GM08714 (cell line): ENCODE results near the gene KCNG2.
"Not testable (repeated sequence)": the region's sequence is repeated elsewhere in the genome, so short reads cannot be mapped to it uniquely, and the experiment has no call there.

ENCODE experiments used
- H3K4me3 ChIP-seq: fragments of 200-500 bp; sonication (Bioruptor generic); 2 replicates; pipeline ENCODE4 v1.5.1; 2014; ENCODE audit warnings: mild to moderate bottlenecking, low read length, inconsistent platforms
- ZNF274 ChIP-seq: IDR thresholded peaks from 2 replicates; pipeline ENCODE4 v1.6.1; 2012; ENCODE audit warnings: mild to moderate bottlenecking, low read depth, low read length

The KCNG2 gene

DNA sequence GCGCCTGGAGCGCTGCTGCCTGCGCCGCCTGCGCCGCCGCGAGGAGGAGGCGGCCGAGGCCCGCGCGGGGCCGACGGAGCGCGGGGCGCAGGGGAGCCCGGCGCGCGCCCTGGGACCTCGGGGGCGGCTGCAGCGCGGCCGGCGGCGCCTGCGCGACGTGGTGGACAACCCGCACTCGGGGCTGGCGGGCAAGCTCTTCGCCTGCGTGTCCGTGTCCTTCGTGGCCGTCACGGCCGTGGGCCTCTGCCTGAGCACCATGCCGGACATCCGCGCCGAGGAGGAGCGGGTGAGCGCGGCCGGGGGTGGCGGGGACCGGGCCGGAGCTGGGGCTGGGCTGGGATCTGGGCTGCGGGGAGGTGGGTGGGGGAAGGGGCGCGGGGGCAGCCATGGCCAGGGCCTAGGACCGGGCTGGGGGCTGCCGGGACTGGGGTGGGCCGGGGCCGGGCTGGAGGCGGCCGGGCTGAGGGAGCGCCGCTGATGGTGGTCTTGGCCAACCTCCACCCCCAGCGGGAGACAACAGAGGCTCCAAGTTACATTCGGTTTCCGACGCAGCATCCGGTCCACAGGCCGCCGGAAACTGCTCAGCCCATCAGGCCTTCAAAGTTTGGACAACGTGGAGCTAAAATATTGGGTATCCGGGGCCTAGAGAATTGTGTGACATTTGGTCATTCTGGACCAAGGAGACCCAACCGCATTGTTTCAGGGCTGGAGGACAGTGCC is 66.4 kb downstream of the KCNG2 start:
- H3K4me3 ChIP-seq, result no peak overlapping the region

DNA sequence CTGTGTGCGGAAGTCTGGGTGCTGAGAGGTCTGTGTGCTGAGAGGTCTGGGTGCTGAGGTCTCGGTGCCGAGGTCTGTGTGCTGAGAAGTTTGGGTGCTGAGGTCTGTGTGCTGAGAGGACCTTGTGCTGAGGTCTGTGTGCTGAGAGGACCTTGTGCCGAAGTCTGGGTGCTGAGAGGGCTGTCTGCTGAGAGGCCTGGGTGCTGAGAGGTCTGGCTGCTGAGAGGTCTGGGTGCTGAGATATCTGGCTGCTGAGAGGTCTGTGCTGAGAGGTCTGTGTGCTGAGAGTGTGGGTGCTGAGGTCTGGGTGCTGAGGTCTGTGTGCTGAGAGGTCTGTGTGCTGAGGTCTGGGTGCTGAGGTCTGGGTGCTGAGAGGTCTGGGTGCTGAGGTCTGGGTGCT is 67.2 kb downstream of the KCNG2 start:
- H3K4me3 ChIP-seq, result not testable (repeated sequence)

More for the DNA sequence above, 66.4 kb downstream of the KCNG2 start:
- no peak for TF ChIP-seq ZNF274

DNA sequence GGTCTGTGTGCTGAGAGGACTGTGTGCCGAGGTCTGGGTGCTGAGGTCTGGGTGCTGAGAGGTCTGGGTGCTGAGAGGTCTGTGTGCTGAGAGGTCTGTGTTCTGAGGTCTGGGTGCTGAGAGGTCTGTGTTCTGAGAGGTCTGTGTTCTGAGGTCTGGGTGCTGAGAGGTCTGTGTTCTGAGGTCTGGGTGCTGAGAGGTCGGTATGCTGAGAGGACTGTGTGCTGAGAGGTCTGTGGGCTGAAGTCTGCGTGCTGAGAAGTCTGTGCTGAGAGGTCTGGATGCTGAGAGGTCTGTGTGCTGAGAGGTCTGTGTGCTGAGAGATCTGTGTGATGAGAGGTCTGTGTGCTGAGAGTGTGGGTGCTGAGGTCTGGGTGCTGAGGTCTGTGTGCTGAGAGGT is 68.2 kb downstream of the KCNG2 start:
- H3K4me3 ChIP-seq, result not testable (repeated sequence)

DNA sequence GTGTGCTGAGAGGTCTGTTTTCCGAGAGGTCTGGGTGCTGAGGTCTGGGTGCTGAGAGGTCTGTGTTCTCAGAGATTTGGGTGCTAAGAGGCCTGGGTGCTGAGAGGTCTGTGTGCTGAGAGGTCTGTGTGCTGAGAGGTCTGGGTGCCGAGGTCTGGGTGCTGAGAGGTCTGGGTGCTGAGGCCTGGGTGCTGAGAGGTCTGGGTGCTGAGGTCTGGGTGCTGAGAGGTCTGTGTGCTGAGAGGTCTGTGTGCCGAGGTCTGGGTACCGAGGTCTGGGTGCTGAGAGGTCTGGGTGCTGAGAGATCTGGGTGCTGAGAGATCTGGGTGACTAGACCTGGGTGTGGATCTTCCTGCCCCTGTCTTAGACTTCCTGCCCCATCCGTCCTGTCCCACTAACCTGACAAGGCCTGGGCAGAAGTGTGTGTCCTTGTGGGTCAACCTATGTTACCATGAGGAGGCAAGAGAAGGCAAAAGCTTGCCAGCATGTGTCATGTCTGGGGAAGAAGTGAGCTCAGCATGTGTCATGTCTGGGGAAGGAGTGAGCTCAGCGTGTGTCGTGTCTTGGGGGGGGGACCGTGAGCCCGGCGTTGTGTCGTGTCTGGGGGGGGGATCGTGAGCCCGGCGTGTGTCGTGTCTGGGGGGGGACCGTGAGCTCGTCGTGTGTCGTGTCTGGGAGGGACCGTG is 69.3 kb downstream of the KCNG2 start:
- no peak overlapping the region for H3K4me3 ChIP-seq
- no peak for TF ChIP-seq ZNF274

DNA sequence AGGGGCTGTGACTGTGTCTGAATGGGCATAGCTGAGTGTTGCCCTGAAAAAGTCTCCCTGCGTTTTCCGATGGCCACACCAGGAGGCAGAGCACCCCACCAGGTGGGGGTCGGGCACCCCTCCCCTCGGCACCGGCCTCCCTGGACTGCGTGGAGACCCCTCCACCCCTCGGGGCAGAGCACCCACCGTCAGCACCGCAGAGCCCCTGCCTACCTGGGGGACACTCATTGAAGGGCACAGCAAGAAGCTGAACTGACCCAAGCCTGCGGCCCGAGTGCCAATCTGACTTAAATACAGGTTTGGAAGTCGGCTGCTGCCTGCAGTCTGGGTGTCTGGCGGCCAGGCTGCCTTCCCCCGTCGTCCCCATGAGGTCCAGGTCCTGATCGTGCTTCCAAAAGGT is 69.9 kb downstream of the KCNG2 start:
- no peak for TF ChIP-seq ZNF274
- H3K4me3 ChIP-seq, result no peak overlapping the region

DNA sequence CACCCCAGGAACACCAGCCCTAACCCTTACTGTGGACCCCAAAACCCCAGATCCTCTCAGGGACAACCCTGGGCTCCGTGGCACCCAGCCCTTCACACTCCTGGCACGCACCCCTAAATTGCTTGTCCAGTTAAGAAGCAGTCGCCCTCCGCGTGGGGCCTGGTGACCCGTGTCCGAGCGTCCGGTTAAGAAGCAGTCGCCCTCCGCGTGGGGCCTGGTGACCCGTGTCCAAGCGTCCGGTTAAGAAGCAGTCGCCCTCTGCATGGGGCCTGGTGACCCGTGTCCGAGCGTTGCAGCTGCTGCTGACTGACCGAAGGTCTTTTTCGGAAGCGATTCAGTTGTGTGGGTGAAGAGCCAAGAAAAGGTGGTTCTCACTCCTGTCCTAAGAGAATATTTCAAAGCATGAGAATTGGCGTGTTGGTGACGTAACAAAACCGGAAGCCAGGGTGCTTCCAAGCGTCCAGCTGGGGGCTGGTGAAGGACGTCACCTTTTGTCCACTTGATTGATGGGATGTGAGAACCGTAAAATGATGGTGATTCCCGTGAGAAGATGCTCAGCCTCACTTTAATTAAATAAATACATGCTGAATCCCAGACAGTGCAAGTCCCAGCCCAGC is 70.5 kb downstream of the KCNG2 start:
- no peak for TF ChIP-seq ZNF274
- no peak overlapping the region for H3K4me3 ChIP-seq

DNA sequence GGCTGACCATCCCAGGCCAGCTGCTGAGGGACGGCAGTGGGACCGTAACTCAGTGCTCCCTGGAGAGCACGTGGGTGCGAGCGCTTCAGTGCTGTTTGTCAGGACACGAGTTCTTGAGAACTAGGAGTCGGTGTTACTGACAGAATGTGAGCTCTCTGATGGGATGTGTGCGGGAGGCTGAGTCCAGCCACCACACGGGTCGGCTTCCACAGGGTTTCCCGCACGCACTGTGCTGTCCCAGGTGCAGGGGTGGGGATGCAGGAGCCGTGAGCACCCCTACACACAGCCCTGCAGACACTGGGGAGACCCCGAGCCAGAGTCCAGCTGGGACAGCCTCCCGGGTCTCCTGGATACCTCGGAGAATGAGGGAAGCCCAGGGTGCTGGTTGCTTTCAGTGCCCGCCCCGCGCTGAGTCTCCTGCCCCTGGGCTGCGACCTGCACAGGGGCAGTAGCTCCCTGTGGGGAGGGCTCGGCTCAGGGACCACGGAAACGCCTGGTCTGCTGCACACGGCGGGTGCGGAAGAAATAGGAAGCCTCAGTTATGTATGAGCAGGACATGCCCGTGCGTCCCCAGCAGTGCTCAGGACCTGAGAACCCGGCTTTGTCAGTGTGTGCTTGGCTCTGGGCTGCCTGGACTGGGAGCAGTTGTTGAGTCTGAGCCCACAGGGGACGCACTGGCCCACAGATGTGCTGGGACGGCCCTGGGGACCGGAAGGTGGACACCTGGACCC is 71.2 kb downstream of the KCNG2 start:
- no peak for TF ChIP-seq ZNF274
- H3K4me3 ChIP-seq, result no peak overlapping the region

DNA sequence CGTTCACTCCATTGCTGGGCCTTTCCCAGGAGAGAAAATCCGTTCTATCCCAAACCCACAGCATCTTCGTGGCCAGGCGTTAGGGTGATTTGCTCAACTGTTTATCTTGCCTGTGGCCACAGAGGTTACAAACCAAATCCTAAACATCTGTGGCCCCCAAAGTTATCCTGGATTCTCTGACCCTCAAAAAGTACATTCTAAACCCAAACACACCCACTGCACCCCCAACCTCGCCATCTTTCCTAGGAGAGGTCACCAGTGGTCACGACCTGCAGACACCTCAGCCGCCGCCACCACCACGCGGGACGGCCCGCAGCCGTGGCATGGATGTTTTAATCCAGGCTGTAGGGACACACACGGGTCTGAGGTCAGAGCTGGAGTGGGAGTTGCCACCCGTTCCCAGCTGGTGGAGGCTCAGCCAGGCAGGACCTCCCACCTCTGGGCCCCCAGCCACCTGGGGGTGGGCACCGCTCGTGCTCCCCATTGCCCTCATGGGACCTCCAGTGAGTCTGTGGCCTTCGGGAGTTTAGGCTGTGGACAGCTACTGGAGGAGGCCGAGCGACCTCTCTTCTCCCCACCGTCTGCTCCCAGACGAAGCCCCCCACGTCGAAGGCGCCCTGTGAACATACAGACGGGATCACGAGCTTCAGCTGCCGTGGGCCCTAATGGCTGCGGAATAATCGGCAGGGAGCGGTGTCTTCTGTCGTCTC is 72.0 kb downstream of the KCNG2 start:
- TF ChIP-seq ZNF274, result no peak
- H3K4me3 ChIP-seq, result no peak overlapping the region

DNA sequence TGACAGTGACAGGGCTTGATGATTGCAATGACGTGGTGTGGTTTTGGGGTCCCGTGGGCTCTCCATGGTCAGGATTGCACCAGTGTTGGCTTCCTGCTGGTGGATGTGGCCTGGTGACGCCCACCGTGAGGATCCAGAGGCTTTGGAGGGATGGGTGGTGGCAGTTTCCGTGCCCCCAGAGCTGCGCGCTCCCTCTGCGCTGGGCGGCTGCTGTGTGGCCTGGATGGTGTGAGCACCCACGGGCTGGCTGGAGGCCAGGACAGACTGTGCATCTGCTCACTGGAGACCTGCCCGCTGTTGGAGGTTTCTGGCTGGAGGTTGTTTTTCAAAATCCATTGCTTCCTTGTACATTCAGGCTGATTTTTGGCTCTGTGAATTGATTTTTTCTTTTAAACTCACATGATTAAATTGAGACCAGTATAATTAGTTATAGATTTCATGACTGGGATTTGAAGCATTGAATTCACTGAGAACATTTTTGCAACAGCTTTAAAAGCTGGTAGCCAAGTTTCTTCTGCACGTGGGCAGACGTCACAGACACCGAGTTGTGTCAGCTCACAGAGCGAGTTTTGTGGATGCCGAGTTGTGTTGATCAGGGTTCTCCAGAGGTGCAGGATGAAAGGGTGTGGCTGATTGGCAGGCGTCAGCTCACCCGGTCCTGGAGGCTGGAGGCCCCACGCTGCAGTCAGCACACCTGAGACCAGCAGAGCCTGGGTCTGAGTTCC is 72.7 kb downstream of the KCNG2 start:
- TF ChIP-seq ZNF274, result no peak
- H3K4me3 ChIP-seq, result no peak overlapping the region

DNA sequence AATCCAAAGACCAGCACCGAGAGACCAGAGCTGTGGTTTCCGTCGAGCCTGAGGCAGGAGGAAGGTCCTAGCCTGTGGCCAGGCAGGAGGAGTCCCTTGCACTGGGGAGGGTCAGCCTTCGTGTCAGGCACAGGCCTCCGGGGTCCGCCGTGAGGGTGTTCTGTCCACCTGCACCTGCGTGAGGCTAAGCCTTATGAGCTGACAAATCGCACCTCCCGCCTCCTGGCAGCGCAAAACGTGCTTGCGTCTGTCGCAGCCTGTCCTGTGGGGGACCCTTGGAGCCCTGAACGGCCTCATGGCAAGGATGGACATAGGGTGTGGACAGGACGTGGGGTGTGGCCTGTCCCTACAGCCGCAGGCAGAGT is 73.3 kb downstream of the KCNG2 start:
- TF ChIP-seq ZNF274, result no peak
- H3K4me3 ChIP-seq, result no peak overlapping the region

DNA sequence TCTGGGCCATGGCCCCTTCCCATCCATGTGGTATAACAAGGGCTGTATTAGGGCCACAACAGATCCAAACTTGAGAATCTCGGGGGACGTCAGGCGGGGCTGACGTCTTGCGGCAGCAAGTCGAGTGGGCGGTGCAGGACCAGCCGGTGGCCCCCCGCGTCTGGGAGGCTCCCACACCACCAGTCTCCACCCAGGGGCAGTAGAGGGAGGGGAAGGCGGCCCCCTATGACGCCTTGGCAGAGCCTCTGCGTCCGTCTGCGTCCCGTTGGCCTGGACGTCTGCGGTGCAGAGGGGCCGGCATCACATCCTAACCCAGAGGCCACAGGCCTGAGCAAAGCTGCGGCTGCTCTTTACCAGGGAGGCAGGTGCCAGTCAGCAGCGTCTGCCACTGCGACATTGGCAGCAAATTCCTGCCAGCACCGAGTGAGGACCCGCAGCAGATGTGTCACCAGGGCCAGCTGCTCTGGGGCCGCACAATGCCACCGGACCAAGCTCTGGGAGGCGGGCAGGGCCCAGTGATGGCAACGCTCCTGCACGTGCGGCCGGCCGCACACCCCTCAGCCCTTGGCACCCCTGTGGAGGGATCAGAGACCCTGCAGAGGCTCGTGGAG is 73.8 kb downstream of the KCNG2 start:
- no peak overlapping the region for H3K4me3 ChIP-seq
- TF ChIP-seq ZNF274, result no peak

DNA sequence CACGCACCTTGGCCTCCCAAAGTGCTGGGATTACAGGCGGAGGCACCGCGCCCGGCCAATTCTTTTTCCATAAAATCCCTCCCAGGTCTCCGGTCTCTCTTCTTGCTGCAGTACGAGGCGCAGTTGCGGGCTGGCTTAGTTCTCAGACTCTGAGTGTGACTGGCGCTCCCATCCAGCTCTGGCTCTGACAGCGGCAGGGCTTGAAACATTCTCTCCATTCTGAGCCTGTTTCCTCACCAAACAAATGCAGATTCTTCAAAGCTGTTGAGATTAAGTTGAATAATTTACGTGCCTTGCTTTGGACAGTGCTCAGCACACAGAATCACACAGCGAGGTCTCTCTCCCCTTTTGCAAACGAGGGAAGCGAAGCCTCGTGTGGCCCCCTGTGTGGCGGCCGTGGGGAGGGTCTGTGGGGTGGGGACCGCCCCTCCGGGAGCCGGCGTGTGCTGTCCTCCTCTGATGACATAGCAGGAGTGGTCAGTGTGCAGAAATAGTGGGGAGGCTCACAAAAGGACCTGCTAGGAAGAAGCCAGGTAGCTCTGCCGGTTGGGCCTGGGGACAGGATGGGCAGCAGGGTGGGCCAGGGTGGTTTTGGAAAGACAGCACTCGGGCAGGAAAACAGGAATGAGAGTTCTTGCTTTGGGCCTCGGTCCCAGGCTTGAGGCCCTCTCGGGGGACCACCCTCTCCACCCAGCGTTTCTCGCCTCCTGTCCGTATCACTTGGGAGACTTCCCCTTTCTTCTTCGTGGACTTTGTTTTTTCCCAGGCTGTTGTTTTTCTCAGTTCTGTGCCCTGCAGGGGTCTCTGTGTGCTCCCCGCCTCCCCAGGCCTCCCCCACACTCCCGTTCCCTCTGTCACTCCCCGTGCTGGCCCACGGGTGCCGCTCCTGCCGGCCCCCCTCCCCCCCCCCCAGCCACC is 75.0 kb downstream of the KCNG2 start:
- no peak overlapping the region for H3K4me3 ChIP-seq
- TF ChIP-seq ZNF274, result no peak
